Heart left ventricle (tissue), 16 donors: ENCODE measurements around the gene BCAM. TPM values are rescaled to one million over a fixed set of nuclear protein-coding genes. Genes with fewer than 3 reads are reported as not detected.
A peak's percentile ranks its signal among the peaks of the same experiment; 100 is the strongest.
"Not testable (repeated sequence)": the region's sequence is repeated elsewhere in the genome, so short reads cannot be mapped to it uniquely, and the experiment has no call there.

ENCODE experiments used
- ATAC-seq, 4 donors: fragments of 200-7000 bp; cut with Tn5 transposase; one replicate each; pipeline ENCODE4 v1.9.1; 2020 to 2022; ENCODE audit warnings: moderate library complexity in 4 of 4, mild to moderate bottlenecking in 3 of 4, moderate number of reproducible peaks in 1 of 4
- DNase-seq, 5 donors: peaks; one replicate each; pipeline ENCODE4 v3.0.0-alpha.2; 2020
- H3K27ac ChIP-seq, 12 donors: fragments of 200-600 bp; sonication (generic) in 4 of 12; one replicate each; pipeline versions ENCODE4 v1.5.0 to v1.8.0; 2016 to 2022; ENCODE audit warnings: mild to moderate bottlenecking in 2 of 12
- H3K27me3 ChIP-seq, 9 donors: fragments of 200-600 bp; sonication (generic) in 2 of 9; one replicate each; pipeline versions ENCODE4 v1.5.1 to v1.8.0; 2016 to 2022; ENCODE audit warnings: mild to moderate bottlenecking in 3 of 9
- H3K36me3 ChIP-seq, 9 donors: fragments of 200-600 bp; sonication (generic) in 2 of 9; one replicate each; pipeline versions ENCODE4 v1.5.0 to v1.8.0; 2018 to 2022; ENCODE audit warnings: mild to moderate bottlenecking in 2 of 9
- H3K4me1 ChIP-seq, 12 donors: fragments of 200-600 bp; sonication (generic) in 4 of 12; one replicate each; pipeline versions ENCODE4 v1.5.0 to v1.8.0; 2016 to 2022; ENCODE audit warnings: mild to moderate bottlenecking in 3 of 12
- H3K4me3 ChIP-seq, 12 donors: fragments of 200-600 bp; sonication (generic) in 4 of 12; one replicate each; pipeline versions ENCODE4 v1.5.0 to v1.8.0; 2017 to 2022; ENCODE audit warnings: mild to moderate bottlenecking in 9 of 12, moderate library complexity in 4 of 12
- H3K9me3 ChIP-seq, 12 donors: fragments of 200-600 bp; sonication (generic) in 4 of 12; one replicate each; pipeline versions ENCODE4 v1.5.0 to v1.8.0; 2016 to 2022; ENCODE audit warnings: mild to moderate bottlenecking in 1 of 12
- POLR2A ChIP-seq, 2 donors: fragments of 450-650 bp; IDR thresholded peaks; one replicate each; pipeline ENCODE4 v1.6.1; 2017; ENCODE audit warnings: antibody characterized with exemption in 2 of 2, mild to moderate bottlenecking in 2 of 2, moderate library complexity in 2 of 2
- WGBS, 4 donors: extraction: QIAGEN DNeasy Blood & Tissue Kit in 2 of 4; methylation state at CpG; one replicate each; pipeline versions ENCODE4 v1.1.5 to v1.1.7; 2013 to 2018; 5-methylcytosine and 5-hydroxymethylcytosine counted together
- intact Hi-C, 10 donors: fragments of 100-400 bp; cut with DNase I; formaldehyde crosslinking; loops; one replicate each; pipeline versions ENCODE4 v1.11.1 to v1.14.2; 2022
- polyA plus RNA-seq, 2 donors: library from polyadenylated mRNA; stranded (reverse); fragments of 200-250 nt; gene quantifications; one replicate each; pipeline ENCODE4 v1.2.3, GENCODE V29; 2013
- total RNA-seq, 9 donors: library from RNA; depleted of rRNA in 2 of 9; stranded (reverse); fragments of >200 nt in 2 of 9; fragmentation: NEBNext Ultra II Directional in 3 of 9; extraction: Animal tissue kit (Norgen Biotek cat#: 25700) in 3 of 9; gene quantifications; one replicate each; pipeline versions ENCODE4 v1.1.0 to v1.2.4, GENCODE V29; 2016 to 2023
- TF ChIP-seq, protein P1 (sequence below), 12 donors: fragments of 200-600 bp; sonication (generic) in 4 of 12; IDR thresholded peaks; one replicate each; pipeline versions ENCODE4 v1.5.0 to v1.8.0; 2018 to 2022; ENCODE audit warnings: antibody characterized with exemption in 12 of 12, mild to moderate bottlenecking in 5 of 12
- donor health status: ischemic (EF 13 %, LVEDD 7.1; RV severe dilation, severe dysfunction).
- donor health status: healthy with polysubstance abuse.
- donor health status: DM: no; HTN: yes; CAD: no.
- donor health status: DM: no; HTN: no; CAD: no.
- donor health status: ischemic (EF 25% LVEDD 6.9; RV normal size, moderate dysfunction).
- donor health status: ischemic (EF 25% LVEDD 5.7; RV mildly dilated, moderate dysfunction).
- donor health status: healthy.
- donor health status: DM: yes; HTN: yes; CAD: no.
- donor health status: ischemic (EF 35%, LVEDD 5.7; RV mildly dilated, moderate dysfunction).
- donor health status: nonischemic (EF 11% LVEDD 7.7; RV severe dilation, severe dysfunction).
- donor health status: DM: yes; HTN: yes; CAD: no.
- donor health status: PGD.
- donor health status: ischemic (EF 29% LVEDD 5.4; RV normal size, mild dysfunction).
- donor health status: nonischemic (EF 23%, LVEDD 6.1; RV moderate dilation, normal function).

The BCAM gene
- total and polyA plus RNA-seq, 11 donors, result 50.9 to 160 (median 94.3) TPM

DNA sequence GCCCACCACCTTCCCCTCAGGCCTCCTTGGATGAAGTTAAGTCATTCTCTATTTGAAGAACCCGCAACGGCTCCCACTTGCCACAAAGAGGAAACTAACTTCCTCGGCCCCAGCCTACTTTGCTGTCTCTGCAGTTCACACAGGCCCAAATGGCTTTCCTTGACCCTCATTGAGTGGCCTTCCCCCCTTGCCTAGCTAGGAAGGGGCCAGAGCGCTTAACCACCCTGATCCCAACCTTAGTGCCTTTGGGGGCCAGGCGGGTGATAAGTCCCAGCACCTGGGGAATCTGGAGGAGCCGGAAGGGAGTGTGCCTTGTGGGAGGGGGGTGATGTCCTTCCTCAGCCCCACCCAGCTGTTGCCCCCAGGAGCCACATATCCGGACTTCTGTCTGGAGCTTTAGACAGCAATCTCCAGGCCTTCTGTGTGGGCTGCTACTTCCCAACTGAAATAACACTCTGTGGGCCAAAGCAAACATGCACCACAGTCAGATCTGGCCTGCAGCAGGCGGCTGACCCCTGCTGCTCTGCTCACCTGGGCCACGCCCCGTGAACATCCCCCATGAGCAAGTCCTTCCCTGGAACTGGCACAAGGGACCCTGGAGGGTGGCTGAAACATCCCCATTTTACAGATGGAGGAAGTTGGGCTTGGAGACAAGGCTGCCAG is 47.6 kb downstream of the BCAM start:
- H3K27ac ChIP-seq, result peak overlapping the region; percentile 19 to 82 (median 55)
- no peak for TF ChIP-seq POLR2A (IDR thresholded peaks at IDR 0.05)
- TF ChIP-seq, protein P1, sequence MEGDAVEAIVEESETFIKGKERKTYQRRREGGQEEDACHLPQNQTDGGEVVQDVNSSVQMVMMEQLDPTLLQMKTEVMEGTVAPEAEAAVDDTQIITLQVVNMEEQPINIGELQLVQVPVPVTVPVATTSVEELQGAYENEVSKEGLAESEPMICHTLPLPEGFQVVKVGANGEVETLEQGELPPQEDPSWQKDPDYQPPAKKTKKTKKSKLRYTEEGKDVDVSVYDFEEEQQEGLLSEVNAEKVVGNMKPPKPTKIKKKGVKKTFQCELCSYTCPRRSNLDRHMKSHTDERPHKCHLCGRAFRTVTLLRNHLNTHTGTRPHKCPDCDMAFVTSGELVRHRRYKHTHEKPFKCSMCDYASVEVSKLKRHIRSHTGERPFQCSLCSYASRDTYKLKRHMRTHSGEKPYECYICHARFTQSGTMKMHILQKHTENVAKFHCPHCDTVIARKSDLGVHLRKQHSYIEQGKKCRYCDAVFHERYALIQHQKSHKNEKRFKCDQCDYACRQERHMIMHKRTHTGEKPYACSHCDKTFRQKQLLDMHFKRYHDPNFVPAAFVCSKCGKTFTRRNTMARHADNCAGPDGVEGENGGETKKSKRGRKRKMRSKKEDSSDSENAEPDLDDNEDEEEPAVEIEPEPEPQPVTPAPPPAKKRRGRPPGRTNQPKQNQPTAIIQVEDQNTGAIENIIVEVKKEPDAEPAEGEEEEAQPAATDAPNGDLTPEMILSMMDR (IDR thresholded peaks at IDR 0.05), result no peak
- ATAC-seq (peak; percentile 32 to 82 (median 67)), DNase-seq (peak in 1 of 5 donors; percentile 47)
- intact Hi-C loops, result no loop called here
- peaks cover 0 to 29% (median 17%) of the 10 kb centered on the region in 9 donors for H3K36me3 ChIP-seq
- no peak overlapping the region for H3K4me3 ChIP-seq
- 41 to 58% (median 47%) methylated on average over 6 to 10 of the region's 10 CpGs for WGBS, 4 donors
- H3K9me3 ChIP-seq, result no peaks in the 10 kb centered on the region
- H3K27me3 ChIP-seq, result no peaks in the 10 kb centered on the region
- peaks cover 0 to 45% (median 27%) of the 10 kb centered on the region in 12 donors for H3K4me1 ChIP-seq

DNA sequence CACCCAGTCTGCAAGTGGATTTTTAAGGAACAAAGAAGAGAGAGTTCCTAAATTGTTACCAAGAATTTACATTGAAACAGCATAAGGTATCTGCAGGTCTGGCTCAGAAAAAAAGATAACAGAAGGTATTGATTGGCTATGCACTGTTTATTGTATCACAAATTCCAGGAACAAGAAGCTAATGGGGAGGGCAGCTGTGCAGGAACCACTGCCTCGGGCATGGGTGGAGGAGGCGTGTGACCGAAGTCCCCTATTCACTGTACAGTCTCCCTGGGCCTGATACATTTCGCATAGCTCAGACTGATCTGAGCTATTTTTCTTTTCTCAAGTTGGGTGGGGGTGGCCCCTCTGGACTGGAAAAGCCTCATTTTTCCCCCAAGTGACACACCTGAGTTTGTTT is 48.9 kb downstream of the BCAM start:
- Histone ChIP-seq H3K4me3 (no peak overlapping the region), H3K27me3 (no peaks in the 10 kb centered on the region), H3K9me3 (no peaks in the 10 kb centered on the region), H3K27ac (peak overlapping the region in 1 of 12 donors; percentile 4), H3K4me1 (peaks cover 0 to 45% (median 26%) of the 10 kb centered on the region in 12 donors), H3K36me3 (peaks cover 0 to 29% (median 18%) of the 10 kb centered on the region in 9 donors)
- intact Hi-C loops, result no loop called here
- DNase-seq (peak in 1 of 5 donors; percentile 18), ATAC-seq (peak in 1 of 4 donors; percentile 29)
- TF ChIP-seq, protein P1 (IDR thresholded peaks at IDR 0.05), result no peak
- TF ChIP-seq POLR2A (IDR thresholded peaks at IDR 0.05), result no peak
- WGBS, 4 donors, result 69 to 75% (median 72%) methylated on average over 4 of the region's 4 CpGs

DNA sequence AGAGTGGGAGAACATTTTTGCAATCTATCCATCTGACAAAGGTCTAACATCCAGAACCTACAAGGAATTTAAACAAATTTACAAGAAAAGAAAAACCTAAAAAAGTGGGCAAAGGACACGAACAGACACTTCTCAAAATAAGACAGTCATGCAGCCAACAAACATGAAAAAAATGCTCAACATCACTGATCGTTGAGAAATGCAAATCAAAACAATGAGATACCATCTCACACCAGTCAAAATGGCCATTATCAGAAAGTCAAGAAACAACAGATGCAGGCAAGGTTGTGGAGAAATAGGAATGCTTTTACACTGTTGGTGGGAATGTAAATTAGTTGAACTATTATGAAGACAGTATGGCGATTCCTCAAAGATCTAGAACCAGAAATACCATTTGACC is 52.7 kb downstream of the BCAM start:
- ATAC-seq, H3K27me3 ChIP-seq, H3K27ac ChIP-seq, DNase-seq, H3K4me3 ChIP-seq, H3K9me3 ChIP-seq, intact Hi-C loops: not testable (repeated sequence)
- Histone ChIP-seq H3K36me3 (peaks cover 0 to 41% (median 31%) of the 10 kb centered on the region in 9 donors), H3K4me1 (peaks cover 0 to 34% (median 13%) of the 10 kb centered on the region in 12 donors)
- 81 to 87% (median 84%) methylated on average over 3 of the region's 3 CpGs for WGBS, 4 donors

DNA sequence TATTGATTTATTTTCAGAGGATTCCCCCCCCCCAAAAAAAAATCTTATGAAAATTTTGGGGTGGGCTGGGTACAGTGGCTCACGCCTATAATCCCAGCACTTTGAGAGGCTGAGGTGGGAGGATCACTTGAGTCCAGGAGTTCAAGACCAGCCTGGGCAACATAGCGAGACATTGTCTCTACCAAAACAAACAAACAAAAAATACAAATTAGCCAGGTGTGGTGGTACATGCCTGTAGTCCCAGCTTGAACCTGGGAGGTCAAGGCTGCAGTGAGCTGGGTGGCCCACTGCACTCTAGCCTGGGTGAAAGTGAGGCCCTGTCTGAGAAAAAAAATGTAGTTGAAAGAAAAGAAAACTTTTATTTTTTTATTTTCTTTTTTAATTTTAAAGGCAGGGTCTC is 55.1 kb downstream of the BCAM start:
- no peaks in the 10 kb centered on the region for H3K27me3 ChIP-seq
- H3K27ac ChIP-seq, result no peak overlapping the region
- WGBS, 4 donors, result 94 to 98% (median 97%) methylated on average over 2 of the region's 2 CpGs
- DNase-seq, result no peak
- peaks cover 0 to 51% (median 33%) of the 10 kb centered on the region in 9 donors for H3K36me3 ChIP-seq
- no peak overlapping the region for H3K4me3 ChIP-seq
- intact Hi-C loops, result no loop called here
- no peak for ATAC-seq
- peaks cover 0 to 35% (median 10%) of the 10 kb centered on the region in 12 donors for H3K4me1 ChIP-seq
- H3K9me3 ChIP-seq, result no peaks in the 10 kb centered on the region
- TF ChIP-seq POLR2A (IDR thresholded peaks at IDR 0.05), result no peak

DNA sequence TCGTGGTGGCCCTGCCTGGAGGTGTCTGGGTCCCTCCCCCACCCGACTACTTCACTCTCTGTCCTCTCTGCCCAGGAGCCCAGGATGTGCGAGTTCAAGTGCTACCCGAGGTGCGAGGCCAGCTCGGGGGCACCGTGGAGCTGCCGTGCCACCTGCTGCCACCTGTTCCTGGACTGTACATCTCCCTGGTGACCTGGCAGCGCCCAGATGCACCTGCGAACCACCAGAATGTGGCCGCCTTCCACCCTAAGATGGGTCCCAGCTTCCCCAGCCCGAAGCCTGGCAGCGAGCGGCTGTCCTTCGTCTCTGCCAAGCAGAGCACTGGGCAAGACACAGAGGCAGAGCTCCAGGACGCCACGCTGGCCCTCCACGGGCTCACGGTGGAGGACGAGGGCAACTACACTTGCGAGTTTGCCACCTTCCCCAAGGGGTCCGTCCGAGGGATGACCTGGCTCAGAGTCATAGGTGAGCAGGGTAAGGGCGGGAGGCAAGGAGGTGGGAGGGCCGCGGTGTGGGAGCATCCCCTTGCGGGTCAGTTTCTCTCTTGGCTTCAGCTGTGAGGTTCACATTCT is 56.4 kb downstream of the BCAM start:
- H3K4me3 ChIP-seq, result no peak overlapping the region
- no peak overlapping the region for H3K27ac ChIP-seq
- ATAC-seq (no peak), DNase-seq (peak in 2 of 5 donors; percentile 19 to 61)
- no peak for TF ChIP-seq POLR2A (IDR thresholded peaks at IDR 0.05)
- TF ChIP-seq, protein P1 (IDR thresholded peaks at IDR 0.05), result no peak
- WGBS, 4 donors, result 90 to 93% (median 92%) methylated on average over 24 to 27 of the region's 27 CpGs
- H3K4me1 ChIP-seq, result peaks cover 0 to 40% (median 16%) of the 10 kb centered on the region in 12 donors
- H3K27me3 ChIP-seq, result no peaks in the 10 kb centered on the region
- H3K9me3 ChIP-seq, result no peaks in the 10 kb centered on the region
- peaks cover 0 to 45% (median 28%) of the 10 kb centered on the region in 9 donors for H3K36me3 ChIP-seq
- intact Hi-C loops, result no loop called here
